Neural progenitor cell (in vitro differentiated cells): Measurements from ENCODE around the gene ASIC3.

ENCODE experiments used
- EZH2 ChIP-seq: fragments of 200-600 bp; sonication (generic); IDR thresholded peaks from 2 replicates; pipeline ENCODE4 v1.6.1; 2017; ENCODE audit warnings: antibody characterized with exemption, mild to moderate bottlenecking, moderate library complexity
- EZH2phosphoT487 ChIP-seq: fragments of 200-600 bp; sonication (generic); IDR thresholded peaks from 2 replicates; pipeline ENCODE4 v1.6.1; 2017; ENCODE audit warnings: antibody characterized with exemption
- TF ChIP-seq, protein P1 (sequence below): fragments of 200-600 bp; sonication (generic); IDR thresholded peaks from 2 replicates; pipeline ENCODE4 v1.5.1; 2017; ENCODE audit warnings: antibody characterized with exemption, mild to moderate bottlenecking

DNA sequence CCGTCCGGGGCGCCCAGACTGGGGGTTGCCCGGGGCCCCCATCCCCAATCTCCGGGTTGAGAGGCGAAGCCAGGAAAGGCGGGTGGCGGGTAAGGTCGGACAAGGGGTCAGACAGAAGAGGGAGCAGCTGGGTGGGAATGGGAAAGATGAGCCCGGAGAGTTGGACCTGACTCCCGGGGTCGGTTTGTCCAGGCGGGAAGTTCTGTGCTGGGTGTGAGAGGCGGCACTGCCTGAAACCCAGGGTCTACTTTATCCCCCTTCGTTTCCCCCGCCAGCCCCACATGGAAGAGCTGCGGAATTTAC, 11.7 kb downstream of the ASIC3 start:
- TF ChIP-seq, protein P1, sequence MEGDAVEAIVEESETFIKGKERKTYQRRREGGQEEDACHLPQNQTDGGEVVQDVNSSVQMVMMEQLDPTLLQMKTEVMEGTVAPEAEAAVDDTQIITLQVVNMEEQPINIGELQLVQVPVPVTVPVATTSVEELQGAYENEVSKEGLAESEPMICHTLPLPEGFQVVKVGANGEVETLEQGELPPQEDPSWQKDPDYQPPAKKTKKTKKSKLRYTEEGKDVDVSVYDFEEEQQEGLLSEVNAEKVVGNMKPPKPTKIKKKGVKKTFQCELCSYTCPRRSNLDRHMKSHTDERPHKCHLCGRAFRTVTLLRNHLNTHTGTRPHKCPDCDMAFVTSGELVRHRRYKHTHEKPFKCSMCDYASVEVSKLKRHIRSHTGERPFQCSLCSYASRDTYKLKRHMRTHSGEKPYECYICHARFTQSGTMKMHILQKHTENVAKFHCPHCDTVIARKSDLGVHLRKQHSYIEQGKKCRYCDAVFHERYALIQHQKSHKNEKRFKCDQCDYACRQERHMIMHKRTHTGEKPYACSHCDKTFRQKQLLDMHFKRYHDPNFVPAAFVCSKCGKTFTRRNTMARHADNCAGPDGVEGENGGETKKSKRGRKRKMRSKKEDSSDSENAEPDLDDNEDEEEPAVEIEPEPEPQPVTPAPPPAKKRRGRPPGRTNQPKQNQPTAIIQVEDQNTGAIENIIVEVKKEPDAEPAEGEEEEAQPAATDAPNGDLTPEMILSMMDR = no peak
- TF ChIP-seq EZH2phosphoT487 = no peak
- TF ChIP-seq EZH2 = no peak
